DMS 273 treated with DMSO at 0.1 percent for 48 hours (cell line): ENCODE results near the gene ZNF446.
"Not testable (repeated sequence)": the region's sequence is repeated elsewhere in the genome, so short reads cannot be mapped to it uniquely, and the experiment has no call there.

ENCODE experiments used
- DNase-seq: peaks from one replicate; lab custom pipeline; 2025; lab: John Stamatoyannopoulos, UW

Gene ZNF446

GRCh38 chr19:58475714-58476497 lies at the start of gene ZNF446:
ZNF446 (plus strand) TSS chr19:58476352; CDS start chr19:58477219, 867 bp downstream.
- peak; percentile 94 for DNase-seq

- DNase-seq: no peak
Measured at GRCh38 chr19:58428617-58429016, 47.5 kb upstream of the ZNF446 start.

GRCh38 chr19:58429745-58430144 lies 46.4 kb upstream of the ZNF446 start:
- no peak for DNase-seq

- DNase-seq: no peak
Measured at GRCh38 chr19:58434217-58434616, 41.9 kb upstream of the ZNF446 start.

GRCh38 chr19:58439576-58440554 lies 36.3 kb upstream of the ZNF446 start, which contains the start of gene ZNF132:
ZNF132 (minus strand) TSS chr19:58440153; CDS start chr19:58439821, 332 bp downstream.
- DNase-seq: peak; percentile 55

GRCh38 chr19:58440556-58440955 lies 35.6 kb upstream of the ZNF446 start:
- no peak for DNase-seq

GRCh38 chr19:58442986-58443385 lies 33.2 kb upstream of the ZNF446 start:
- DNase-seq: not testable (repeated sequence)

GRCh38 chr19:58448860-58449259 lies 27.3 kb upstream of the ZNF446 start:
- DNase-seq: not testable (repeated sequence)

GRCh38 chr19:58449980-58450379 lies 26.2 kb upstream of the ZNF446 start:
- DNase-seq: not testable (repeated sequence)

- DNase-seq: no peak
Measured at GRCh38 chr19:58450856-58451357, 25.2 kb upstream of the ZNF446 start.

GRCh38 chr19:58451358-58452101 lies 24.6 kb upstream of the ZNF446 start, which contains the start of gene ZNF324B:
ZNF324B (plus strand) TSS chr19:58451622; CDS start chr19:58453702, 2,080 bp downstream.
- peak; percentile 93 for DNase-seq

- no peak for DNase-seq
Measured at GRCh38 chr19:58453743-58454142, 22.4 kb upstream of the ZNF446 start.

GRCh38 chr19:58455306-58455705 lies 20.8 kb upstream of the ZNF446 start:
- no peak for DNase-seq

GRCh38 chr19:58456111-58456510 lies 20.0 kb upstream of the ZNF446 start:
- no peak for DNase-seq

GRCh38 chr19:58460039-58460438 lies 16.1 kb upstream of the ZNF446 start:
- DNase-seq: no peak

- DNase-seq: no peak
Measured at GRCh38 chr19:58466089-58466759, 9.9 kb upstream of the ZNF446 start.

GRCh38 chr19:58466760-58467589 lies 9.2 kb upstream of the ZNF446 start, which contains the start of gene ZNF324:
ZNF324 (plus strand) TSS chr19:58467080; CDS start chr19:58469186, 2,106 bp downstream.
- DNase-seq: peak; percentile 83

GRCh38 chr19:58468216-58468839 lies 7.8 kb upstream of the ZNF446 start:
- DNase-seq: no peak

- no peak for DNase-seq
Measured at GRCh38 chr19:58469241-58470013, 6.7 kb upstream of the ZNF446 start.
